Hepatocyte (in vitro differentiated cells): ENCODE measurements around the gene ANTXR2.

Experiments
- EZH2 ChIP-seq: fragments of 200-600 bp; sonication (generic); IDR thresholded peaks from 2 replicates; pipeline ENCODE4 v1.6.1; 2016; ENCODE audit warnings: antibody characterized with exemption, mild to moderate bottlenecking, borderline replicate concordance
- EZH2phosphoT487 ChIP-seq: fragments of 200-600 bp; sonication (generic); IDR thresholded peaks from one replicate; pipeline ENCODE4 v1.6.1; 2018; ENCODE audit warnings: antibody characterized with exemption, mild to moderate bottlenecking, low read depth, moderate library complexity; ENCODE audit not compliant: unreplicated experiment, severe bottlenecking
- TF ChIP-seq, protein P1 (sequence below): fragments of 200-600 bp; sonication (generic); IDR thresholded peaks from 2 replicates; pipeline ENCODE4 v1.5.1; 2016; ENCODE audit warnings: antibody characterized with exemption, mild to moderate bottlenecking; ENCODE audit not compliant: poor library complexity

DNA sequence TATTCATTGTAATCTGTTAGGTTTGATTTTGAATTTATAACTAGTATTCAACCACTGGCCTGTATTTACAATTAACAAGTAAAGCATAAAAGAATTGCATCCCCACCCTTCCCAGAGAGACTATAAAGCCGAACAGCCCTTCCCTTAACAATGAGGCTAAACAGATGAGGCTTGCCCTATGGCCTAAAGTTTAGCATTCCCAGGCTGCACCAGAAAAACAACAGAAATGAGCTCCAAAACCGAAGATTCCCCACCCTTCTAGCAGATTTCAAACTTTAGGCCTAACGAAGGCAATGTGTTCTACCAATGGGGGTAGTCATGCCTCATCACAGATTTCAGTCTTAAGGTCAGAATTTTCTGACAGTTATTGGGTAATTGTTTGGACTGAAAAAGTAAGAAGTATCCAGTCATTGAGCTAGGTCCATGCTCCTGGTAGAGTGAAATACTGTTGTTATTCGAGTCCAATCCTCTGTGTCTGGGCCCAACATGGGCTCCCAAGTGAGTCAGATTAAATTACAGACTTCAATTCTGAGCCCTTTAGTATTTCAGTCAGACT, 197.6 kb downstream of the ANTXR2 start:
- TF ChIP-seq, protein P1, sequence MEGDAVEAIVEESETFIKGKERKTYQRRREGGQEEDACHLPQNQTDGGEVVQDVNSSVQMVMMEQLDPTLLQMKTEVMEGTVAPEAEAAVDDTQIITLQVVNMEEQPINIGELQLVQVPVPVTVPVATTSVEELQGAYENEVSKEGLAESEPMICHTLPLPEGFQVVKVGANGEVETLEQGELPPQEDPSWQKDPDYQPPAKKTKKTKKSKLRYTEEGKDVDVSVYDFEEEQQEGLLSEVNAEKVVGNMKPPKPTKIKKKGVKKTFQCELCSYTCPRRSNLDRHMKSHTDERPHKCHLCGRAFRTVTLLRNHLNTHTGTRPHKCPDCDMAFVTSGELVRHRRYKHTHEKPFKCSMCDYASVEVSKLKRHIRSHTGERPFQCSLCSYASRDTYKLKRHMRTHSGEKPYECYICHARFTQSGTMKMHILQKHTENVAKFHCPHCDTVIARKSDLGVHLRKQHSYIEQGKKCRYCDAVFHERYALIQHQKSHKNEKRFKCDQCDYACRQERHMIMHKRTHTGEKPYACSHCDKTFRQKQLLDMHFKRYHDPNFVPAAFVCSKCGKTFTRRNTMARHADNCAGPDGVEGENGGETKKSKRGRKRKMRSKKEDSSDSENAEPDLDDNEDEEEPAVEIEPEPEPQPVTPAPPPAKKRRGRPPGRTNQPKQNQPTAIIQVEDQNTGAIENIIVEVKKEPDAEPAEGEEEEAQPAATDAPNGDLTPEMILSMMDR: no peak
- TF ChIP-seq EZH2 (no peak), EZH2phosphoT487 (no peak)
